GM12878 (cell line): ENCODE measurements around the gene HS3ST3B1. TPM values are rescaled to one million over a fixed set of nuclear protein-coding genes. Genes with fewer than 3 reads are reported as not detected.

Experiments used
- ATAC-seq: fragments of 200-7000 bp; cut with Tn5 transposase; 3 replicates; pipeline ENCODE4 v1.9.1; 2020; ENCODE audit warnings: mild to moderate bottlenecking, moderate library complexity
- BruUV-seq: library from RNA; stranded (reverse); fragments of 400-500 nt; replicated peaks from 2 replicates; lab custom pipeline; 2021; lab: Mats Ljungman, UMichigan
- CTCF ChIA-PET: fragments of 300-600 bp; sonication (Branson Sonifier 250); formaldehyde crosslinking; extraction: SDS; loops from one replicate; lab custom pipeline; 2021; ENCODE audit warnings: inconsistent platforms; lab: Yijun Ruan, JAX
- POLR2A ChIA-PET: fragments of 350-600 bp; formaldehyde crosslinking; extraction: SDS; loops from one replicate; lab custom pipeline; 2021; ENCODE audit warnings: inconsistent platforms; lab: Charles Lee
- RAD21 ChIA-PET: fragments of 300-600 bp; sonication (Branson Sonifier 250); formaldehyde crosslinking; loops from one replicate; lab custom pipeline; 2023; ENCODE audit warnings: antibody characterized with exemption; ENCODE audit not compliant: unreplicated experiment; lab: Charles Lee
- SMC1A ChIA-PET: fragments of 300-600 bp; sonication (Branson Sonifier 250); formaldehyde crosslinking; loops from one replicate; lab custom pipeline; 2023; ENCODE audit not compliant: unreplicated experiment, uncharacterized antibody; lab: Charles Lee
- DNase-seq: peaks from one replicate; pipeline ENCODE4 v3.0.0-alpha.2; 2011; ENCODE audit warnings: low read depth, low spot score
- FAIRE-seq: peaks from 3 replicates; lab custom pipeline; 2011; peaks lifted over from hg19 to GRCh38; lab: Jason Lieb, UNC
- H2AFZ ChIP-seq: 2 replicates; pipeline ENCODE4 v1.6.0; 2011; ENCODE audit warnings: low read depth, low read length, control low read depth; ENCODE audit not compliant: control insufficient read depth
- H3K27ac ChIP-seq: 2 replicates; pipeline ENCODE4 v1.5.1; 2011; ENCODE audit warnings: control low read depth; ENCODE audit not compliant: control insufficient read depth, insufficient read depth
- H3K27me3 ChIP-seq, 2 experiments: replicated peaks in 1 of 2; 2 replicates each; pipeline versions ENCODE4 v1.6.0 to v1.6.1; 2011; ENCODE audit warnings: low read length in 1 of 2; ENCODE audit not compliant: control insufficient read depth in 2 of 2, insufficient read depth in 2 of 2
- H3K36me3 ChIP-seq, 2 experiments: 2 replicates each; pipeline ENCODE4 v1.5.1; 2011; ENCODE audit warnings: low read length in 1 of 2; ENCODE audit not compliant: control insufficient read depth in 2 of 2, insufficient read depth in 2 of 2
- H3K4me1 ChIP-seq: 2 replicates; pipeline ENCODE4 v1.6.1; 2011; ENCODE audit warnings: mild to moderate bottlenecking, low read length, moderate library complexity, mixed read lengths; ENCODE audit not compliant: control insufficient read depth, insufficient read depth
- H3K4me2 ChIP-seq: 2 replicates; pipeline ENCODE4 v1.6.0; 2011; ENCODE audit warnings: control low read depth; ENCODE audit not compliant: control insufficient read depth, insufficient read depth
- H3K4me3 ChIP-seq: fragments of 200-600 bp; sonication (generic); 2 replicates; pipeline ENCODE4 v1.5.1; 2016
- H3K79me2 ChIP-seq: 2 replicates; pipeline ENCODE4 v1.6.0; 2011; ENCODE audit warnings: low read length; ENCODE audit not compliant: control insufficient read depth, insufficient read depth
- H3K9ac ChIP-seq: 2 replicates; pipeline ENCODE4 v1.8.0; 2011; ENCODE audit warnings: low read length, control low read depth, mixed read lengths; ENCODE audit not compliant: control insufficient read depth, insufficient read depth
- H3K9me3 ChIP-seq: replicated peaks from 3 replicates; pipeline ENCODE4 v1.5.1; 2011; ENCODE audit warnings: mild to moderate bottlenecking, low read length; ENCODE audit not compliant: control insufficient read depth, insufficient read depth
- H4K20me1 ChIP-seq: 2 replicates; pipeline ENCODE4 v1.6.0; 2011; ENCODE audit not compliant: control insufficient read depth, insufficient read depth
- BCL11A ChIP-seq: IDR thresholded peaks from 2 replicates; pipeline ENCODE4 v1.6.1; 2011; ENCODE audit warnings: low read depth, low read length
- CBX3 ChIP-seq: fragments of 200-600 bp; sonication (generic); IDR thresholded peaks from 2 replicates; pipeline ENCODE4 v1.6.1; 2016; ENCODE audit warnings: low read depth, borderline replicate concordance
- KDM1A ChIP-seq: fragments of 200-600 bp; sonication (generic); IDR thresholded peaks from 2 replicates; pipeline ENCODE4 v1.6.1; 2016; ENCODE audit warnings: borderline replicate concordance
- MLLT1 ChIP-seq: fragments of 450-650 bp; IDR thresholded peaks from 2 replicates; pipeline ENCODE4 v1.6.1; 2016; ENCODE audit warnings: mild to moderate bottlenecking
- NR2F1 ChIP-seq: fragments of 450-650 bp; conservative IDR thresholded peaks from 2 replicates; pipeline ENCODE4 v1.6.1; 2017; ENCODE audit warnings: mild to moderate bottlenecking
- SIN3A ChIP-seq: IDR thresholded peaks from 2 replicates; pipeline ENCODE4 v1.6.1; 2012; ENCODE audit warnings: low read depth, low read length, improper control_type of control experiment
- TAF1 ChIP-seq: IDR thresholded peaks from 2 replicates; pipeline ENCODE4 v1.6.1; 2011; ENCODE audit warnings: mild to moderate bottlenecking, low read depth, low read length, borderline replicate concordance
- ZNF207 ChIP-seq: fragments of 450-650 bp; IDR thresholded peaks from 2 replicates; pipeline ENCODE4 v1.6.1; 2014; ENCODE audit warnings: antibody characterized with exemption, mild to moderate bottlenecking, borderline replicate concordance
- WGBS: methylation state at CpG from one replicate; pipeline ENCODE4 v1.1.6; 2016; ENCODE audit warnings: low lambda C conversion rate; ENCODE audit not compliant: insufficient replicate concordance, insufficient coverage; ENCODE audit errors: missing lambda C conversion rate; 5-methylcytosine and 5-hydroxymethylcytosine counted together
- in situ Hi-C: fragments of 300-500 bp; cut with MboI; formaldehyde crosslinking; loops from 9 replicates; pipeline ENCODE4 v1.14.3; 2018; ENCODE audit warnings: mixed read lengths
- intact Hi-C: fragments of 100-400 bp; cut with micrococcal nuclease; formaldehyde crosslinking; loops from one replicate; pipeline ENCODE4 v1.14.2; 2022; ENCODE audit not compliant: unreplicated experiment
- polyA plus RNA-seq, 11 experiments: library from polyadenylated mRNA; depleted of rRNA in 4 of 11; unstranded in 6 of 11; stranded (reverse) in 5 of 11; fragments of >200 nt; fragmentation: Nextera tagmentation in 4 of 11; fragmentation: Illumina TruSeq in 1 of 11; extraction: Ambion mirVana in 4 of 11; extraction: Trizol in 1 of 11; gene quantifications; 1 replicate in 1 of 11; 2 replicates in 10 of 11; pipeline versions ENCODE4 v1.2.1 to v1.2.3, GENCODE V29; 2011 to 2016; ENCODE audit warnings: inconsistent platforms in 2 of 11, missing spikeins in 2 of 11, low read depth in 1 of 11
- total RNA-seq, 4 experiments: library from RNA; depleted of rRNA in 3 of 4; stranded (reverse); fragments of >200 nt in 3 of 4; fragmentation: Illumina TruSeq in 1 of 4; extraction: Trizol in 1 of 4; gene quantifications; 2 replicates each; pipeline versions ENCODE4 v1.2.1 to v1.2.3, GENCODE V29; 2013 to 2021

Gene HS3ST3B1
- total and polyA plus RNA-seq, 10 of the 15 experiments (the other 5 are each of a cell fraction or from before 2014, with no cell fraction given): 0.03 to 0.14 (median 0.06) TPM; not detected in 3

- Histone ChIP-seq H3K27me3 (no peaks in the 10 kb centered on the region), H2AFZ (no peak overlapping the region), H3K79me2 (no peaks in the 10 kb centered on the region), H4K20me1 (no peaks in the 10 kb centered on the region), H3K36me3 (no peaks in the 10 kb centered on the region), H3K27ac (no peak overlapping the region), H3K4me3 (no peak overlapping the region), H3K4me1 (no peaks in the 10 kb centered on the region), H3K9me3 (no peaks in the 10 kb centered on the region), H3K9ac (no peak overlapping the region), H3K4me2 (no peak overlapping the region)
- in situ Hi-C loops: no loop called here
- POLR2A ChIA-PET: no interaction called here
- DNase-seq (no peak), ATAC-seq (no peak), FAIRE-seq (no peak)
- TF ChIP-seq NR2F1 (no peak), ZNF207 (no peak), KDM1A (no peak), MLLT1 (no peak), BCL11A (no peak), SIN3A (no peak), TAF1 (no peak), CBX3 (no peak)
- SMC1A ChIA-PET: interaction anchor here (0.5 kb wide), 1 partner anchor 1065 kb away, joined by 3 read pairs; no protein-coding TSS in a partner anchor
- 9% methylated on average over 2 of the region's 2 CpGs for WGBS
- BruUV-seq: no TSS peak
- RAD21 ChIA-PET: no interaction called here
- intact Hi-C loops: no loop called here
- CTCF ChIA-PET: no interaction called here
Observed at GRCh38 chr17:14270508-14270907, 30.4 kb upstream of the HS3ST3B1 start.
